GM12864 (cell line): ENCODE measurements around the gene C7orf57.

Source experiments
- DNase-seq: peaks from one replicate; pipeline ENCODE4 v3.0.0-alpha.2; 2011; ENCODE audit warnings: low read depth
- H3K4me3 ChIP-seq: 2 replicates; pipeline ENCODE4 v1.5.1; 2011; ENCODE audit warnings: mild to moderate bottlenecking, low read depth, low read length, control low read depth
- CTCF ChIP-seq: IDR thresholded peaks from 2 replicates; pipeline ENCODE4 v1.5.1; 2011; ENCODE audit warnings: low read depth, mild to moderate bottlenecking, moderate library complexity, low read length, control low read depth, inconsistent platforms; ENCODE audit errors: missing control alignments

The C7orf57 gene

GRCh38 chr7:48083114-48083830 lies 47.9 kb downstream of the C7orf57 start:
- no peak for TF ChIP-seq CTCF
- DNase-seq, result no peak
- no peak overlapping the region for H3K4me3 ChIP-seq

GRCh38 chr7:48084727-48085432 lies 49.5 kb downstream of the C7orf57 start:
- no peak overlapping the region for H3K4me3 ChIP-seq
- DNase-seq, result peak; percentile 92
- TF ChIP-seq CTCF, result no peak

GRCh38 chr7:48085433-48085791 lies 50.1 kb downstream of the C7orf57 start:
- no peak for DNase-seq
- H3K4me3 ChIP-seq, result no peak overlapping the region
- no peak for TF ChIP-seq CTCF

GRCh38 chr7:48085942-48086341 lies 50.6 kb downstream of the C7orf57 start:
- H3K4me3 ChIP-seq, result no peak overlapping the region
- no peak for DNase-seq
- TF ChIP-seq CTCF, result no peak

- peak; percentile 64 for DNase-seq
- TF ChIP-seq CTCF, result no peak
- H3K4me3 ChIP-seq, result peak overlapping the region; percentile 21; the same call in 1 of the 2 replicates
Observed at GRCh38 chr7:48087349-48087748, 52.0 kb downstream of the C7orf57 start.

GRCh38 chr7:48088559-48089045 lies 53.3 kb downstream of the C7orf57 start:
- no peak for TF ChIP-seq CTCF
- H3K4me3 ChIP-seq, result peak overlapping the region; percentile 60
- DNase-seq, result peak; percentile 91
